ENCODE data around the gene AGAP1. TPM values are rescaled to one million over a fixed set of nuclear protein-coding genes. Genes with fewer than 3 reads are reported as not detected.

Gene AGAP1
- total RNA-seq, 1 donor from 2014 or later = 43.9 TPM

DNA sequence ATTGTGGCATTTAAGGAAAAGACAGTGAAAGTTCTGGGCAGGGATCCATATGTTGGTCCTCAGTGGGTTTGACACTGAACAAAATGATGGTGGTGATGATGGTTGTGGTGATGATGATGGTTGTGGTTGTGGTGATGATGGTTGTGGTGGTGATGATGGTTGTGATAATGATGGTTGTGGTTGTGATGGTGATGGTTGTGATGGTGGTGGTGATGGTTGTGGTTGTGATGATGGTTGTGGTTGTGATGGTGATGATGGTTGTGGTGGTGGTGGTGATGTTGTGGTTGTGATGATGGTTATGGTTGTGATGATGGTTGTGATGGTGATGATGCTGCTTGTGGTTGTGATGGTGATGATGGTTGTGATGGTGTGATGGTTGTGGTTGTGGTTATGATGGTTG, 308.7 kb downstream of the AGAP1 start:
- H3K27ac Mint-ChIP-seq (ENCODE audit: unreplicated experiment) = no peak overlapping the region
- no peaks in the 10 kb centered on the region for H3K4me1 Mint-ChIP-seq (ENCODE audit: unreplicated experiment)
- TF ChIP-seq, protein P1, sequence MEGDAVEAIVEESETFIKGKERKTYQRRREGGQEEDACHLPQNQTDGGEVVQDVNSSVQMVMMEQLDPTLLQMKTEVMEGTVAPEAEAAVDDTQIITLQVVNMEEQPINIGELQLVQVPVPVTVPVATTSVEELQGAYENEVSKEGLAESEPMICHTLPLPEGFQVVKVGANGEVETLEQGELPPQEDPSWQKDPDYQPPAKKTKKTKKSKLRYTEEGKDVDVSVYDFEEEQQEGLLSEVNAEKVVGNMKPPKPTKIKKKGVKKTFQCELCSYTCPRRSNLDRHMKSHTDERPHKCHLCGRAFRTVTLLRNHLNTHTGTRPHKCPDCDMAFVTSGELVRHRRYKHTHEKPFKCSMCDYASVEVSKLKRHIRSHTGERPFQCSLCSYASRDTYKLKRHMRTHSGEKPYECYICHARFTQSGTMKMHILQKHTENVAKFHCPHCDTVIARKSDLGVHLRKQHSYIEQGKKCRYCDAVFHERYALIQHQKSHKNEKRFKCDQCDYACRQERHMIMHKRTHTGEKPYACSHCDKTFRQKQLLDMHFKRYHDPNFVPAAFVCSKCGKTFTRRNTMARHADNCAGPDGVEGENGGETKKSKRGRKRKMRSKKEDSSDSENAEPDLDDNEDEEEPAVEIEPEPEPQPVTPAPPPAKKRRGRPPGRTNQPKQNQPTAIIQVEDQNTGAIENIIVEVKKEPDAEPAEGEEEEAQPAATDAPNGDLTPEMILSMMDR (IDR thresholded peaks at IDR 0.05; ENCODE audit: unreplicated experiment) = no peak
- no peak overlapping the region for H3K4me3 Mint-ChIP-seq (ENCODE audit: unreplicated experiment)
- H3K36me3 Mint-ChIP-seq (ENCODE audit: low read depth, unreplicated experiment) = peaks cover 10% of the 10 kb centered on the region
- H3K27me3 Mint-ChIP-seq (ENCODE audit: unreplicated experiment) = peaks cover 2% of the 10 kb centered on the region
- DNase-seq (ENCODE audit: low spot score) = no peak
- H3K9me3 Mint-ChIP-seq (ENCODE audit: unreplicated experiment) = no peaks in the 10 kb centered on the region

DNA sequence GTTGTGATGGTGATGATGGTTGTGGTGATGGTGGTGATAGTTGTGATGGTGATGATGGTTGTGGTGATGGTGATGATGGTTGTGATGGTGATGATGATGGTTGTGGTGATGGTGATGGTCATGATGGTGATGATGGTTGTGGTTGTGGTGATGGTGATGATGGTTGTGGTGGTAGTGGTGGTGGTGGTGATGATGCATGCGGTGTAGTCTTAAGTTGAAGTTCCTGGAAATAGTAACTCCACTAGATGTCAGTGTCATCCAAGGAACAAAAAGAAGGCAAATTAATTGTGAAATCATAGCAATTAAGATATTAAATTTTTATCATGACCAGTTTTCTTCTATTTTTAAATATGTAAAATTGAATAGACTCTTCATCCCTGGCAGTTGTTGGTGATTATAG, 309.2 kb downstream of the AGAP1 start:
- Mint-ChIP-seq H3K27ac (ENCODE audit: unreplicated experiment) (no peak overlapping the region), H3K36me3 (ENCODE audit: low read depth, unreplicated experiment) (peaks cover 10% of the 10 kb centered on the region), H3K4me3 (ENCODE audit: unreplicated experiment) (no peak overlapping the region), H3K4me1 (ENCODE audit: unreplicated experiment) (no peaks in the 10 kb centered on the region), H3K9me3 (ENCODE audit: unreplicated experiment) (no peaks in the 10 kb centered on the region), H3K27me3 (ENCODE audit: unreplicated experiment) (peaks cover 2% of the 10 kb centered on the region)
- DNase-seq (ENCODE audit: low spot score) = no peak
- TF ChIP-seq, protein P1 (IDR thresholded peaks at IDR 0.05; ENCODE audit: unreplicated experiment) = no peak

DNA sequence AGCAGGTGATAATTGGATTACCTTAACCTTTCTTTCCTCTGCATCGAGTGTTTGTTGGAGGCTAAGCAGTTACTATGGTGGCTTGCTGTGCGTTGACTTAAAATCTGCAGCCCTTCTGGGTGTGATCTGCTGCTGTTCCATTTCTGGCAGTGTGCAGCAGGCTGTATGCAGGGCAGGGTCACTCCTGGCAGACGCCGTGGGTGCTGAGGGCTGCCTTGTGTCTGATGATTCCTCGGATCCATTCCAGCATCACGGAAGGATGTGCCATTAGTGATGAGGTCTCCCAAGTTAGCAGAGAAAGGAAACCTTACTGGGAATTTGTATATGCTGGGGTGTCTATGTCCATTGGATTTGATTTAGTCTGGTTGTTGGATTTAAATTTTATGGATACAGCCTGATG, 310.8 kb downstream of the AGAP1 start:
- H3K4me1 Mint-ChIP-seq (ENCODE audit: unreplicated experiment) = no peaks in the 10 kb centered on the region
- H3K9me3 Mint-ChIP-seq (ENCODE audit: unreplicated experiment) = no peaks in the 10 kb centered on the region
- no peak overlapping the region for H3K4me3 Mint-ChIP-seq (ENCODE audit: unreplicated experiment)
- TF ChIP-seq, protein P1 (IDR thresholded peaks at IDR 0.05; ENCODE audit: unreplicated experiment) = no peak
- H3K27ac Mint-ChIP-seq (ENCODE audit: unreplicated experiment) = no peak overlapping the region
- peaks cover 10% of the 10 kb centered on the region for H3K36me3 Mint-ChIP-seq (ENCODE audit: low read depth, unreplicated experiment)
- H3K27me3 Mint-ChIP-seq (ENCODE audit: unreplicated experiment) = peaks cover 2% of the 10 kb centered on the region
- no peak for DNase-seq (ENCODE audit: low spot score)

DNA sequence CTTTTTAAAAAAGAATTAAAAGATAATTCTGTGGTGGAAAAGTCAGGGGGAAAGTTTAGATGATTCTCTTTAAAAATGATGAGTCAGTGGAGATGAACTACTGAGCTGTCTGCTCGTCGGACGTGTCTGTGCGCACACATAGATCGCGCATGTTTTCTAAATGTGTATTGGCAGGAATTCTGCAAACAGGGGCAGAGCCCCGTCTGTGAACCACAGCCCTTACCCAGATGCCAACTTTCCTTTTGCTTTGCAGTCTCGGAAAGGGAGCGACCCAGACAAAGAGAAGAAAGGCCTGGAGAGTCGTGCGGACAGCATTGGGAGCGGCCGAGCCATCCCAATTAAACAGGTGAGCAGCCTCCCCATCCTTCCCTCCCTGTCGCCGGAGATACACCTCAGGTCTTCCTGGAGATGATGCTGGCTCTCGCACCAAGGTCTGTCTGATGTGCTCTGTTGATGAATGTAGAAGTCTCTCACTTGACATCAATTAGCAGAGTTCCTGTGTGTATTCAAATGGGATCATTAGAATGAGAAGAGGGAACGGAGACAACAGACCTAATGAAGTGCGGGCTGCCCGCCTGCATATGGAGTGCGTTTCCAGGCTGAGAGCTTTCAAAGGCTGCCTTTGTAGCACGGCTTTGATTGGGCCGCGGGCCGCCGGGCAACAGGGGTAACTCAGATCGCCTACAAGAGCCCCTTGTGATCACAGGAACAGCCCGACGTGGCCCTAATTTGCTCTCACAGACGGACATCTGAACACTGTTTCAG, 313.3 kb downstream of the AGAP1 start:
- Mint-ChIP-seq H3K4me3 (ENCODE audit: unreplicated experiment) (no peak overlapping the region), H3K27me3 (ENCODE audit: unreplicated experiment) (no peaks in the 10 kb centered on the region), H3K9me3 (ENCODE audit: unreplicated experiment) (no peaks in the 10 kb centered on the region), H3K27ac (ENCODE audit: unreplicated experiment) (no peak overlapping the region), H3K4me1 (ENCODE audit: unreplicated experiment) (no peaks in the 10 kb centered on the region), H3K36me3 (ENCODE audit: low read depth, unreplicated experiment) (peaks cover 9% of the 10 kb centered on the region)
- DNase-seq (ENCODE audit: low spot score) = no peak
- TF ChIP-seq, protein P1 (IDR thresholded peaks at IDR 0.05; ENCODE audit: unreplicated experiment) = no peak

DNA sequence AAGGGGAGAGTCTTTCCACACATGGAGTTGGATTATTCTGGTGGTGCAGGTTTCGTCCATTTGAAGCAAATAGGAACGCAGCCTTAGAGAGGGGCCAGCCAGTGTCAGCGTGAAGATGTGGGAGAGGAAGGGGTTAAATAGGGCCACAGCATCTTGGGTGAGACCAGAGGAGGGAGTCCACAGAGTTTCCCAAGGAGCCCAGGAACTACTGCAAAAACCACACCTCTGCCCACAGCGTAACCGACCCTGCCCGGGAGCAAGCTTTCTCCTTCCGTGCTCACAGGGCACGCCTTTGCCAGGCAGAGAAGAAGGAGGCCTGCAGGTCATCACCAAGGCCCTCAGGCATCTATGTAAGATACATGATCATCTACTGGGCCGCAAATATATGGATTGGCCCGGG, 314.5 kb downstream of the AGAP1 start:
- H3K9me3 Mint-ChIP-seq (ENCODE audit: unreplicated experiment) = no peaks in the 10 kb centered on the region
- no peak for DNase-seq (ENCODE audit: low spot score)
- H3K27ac Mint-ChIP-seq (ENCODE audit: unreplicated experiment) = no peak overlapping the region
- peaks cover 14% of the 10 kb centered on the region for H3K36me3 Mint-ChIP-seq (ENCODE audit: low read depth, unreplicated experiment)
- no peak overlapping the region for H3K4me3 Mint-ChIP-seq (ENCODE audit: unreplicated experiment)
- H3K27me3 Mint-ChIP-seq (ENCODE audit: unreplicated experiment) = no peaks in the 10 kb centered on the region
- no peaks in the 10 kb centered on the region for H3K4me1 Mint-ChIP-seq (ENCODE audit: unreplicated experiment)
- TF ChIP-seq, protein P1 (IDR thresholded peaks at IDR 0.05; ENCODE audit: unreplicated experiment) = no peak
